GM12873 (cell line): ENCODE measurements around the gene TEFM.

Source experiments
- TF ChIP-seq, protein P1 (sequence below): IDR thresholded peaks from 2 replicates; pipeline ENCODE4 v1.5.1; 2012; ENCODE audit warnings: low read depth, mild to moderate bottlenecking, moderate library complexity, low read length, control low read depth; ENCODE audit not compliant: insufficient read depth; ENCODE audit errors: missing control alignments

Gene TEFM

GRCh38 chr17:30942308-30943079 is 36.5 kb upstream of the TEFM start:
- TF ChIP-seq, protein P1, sequence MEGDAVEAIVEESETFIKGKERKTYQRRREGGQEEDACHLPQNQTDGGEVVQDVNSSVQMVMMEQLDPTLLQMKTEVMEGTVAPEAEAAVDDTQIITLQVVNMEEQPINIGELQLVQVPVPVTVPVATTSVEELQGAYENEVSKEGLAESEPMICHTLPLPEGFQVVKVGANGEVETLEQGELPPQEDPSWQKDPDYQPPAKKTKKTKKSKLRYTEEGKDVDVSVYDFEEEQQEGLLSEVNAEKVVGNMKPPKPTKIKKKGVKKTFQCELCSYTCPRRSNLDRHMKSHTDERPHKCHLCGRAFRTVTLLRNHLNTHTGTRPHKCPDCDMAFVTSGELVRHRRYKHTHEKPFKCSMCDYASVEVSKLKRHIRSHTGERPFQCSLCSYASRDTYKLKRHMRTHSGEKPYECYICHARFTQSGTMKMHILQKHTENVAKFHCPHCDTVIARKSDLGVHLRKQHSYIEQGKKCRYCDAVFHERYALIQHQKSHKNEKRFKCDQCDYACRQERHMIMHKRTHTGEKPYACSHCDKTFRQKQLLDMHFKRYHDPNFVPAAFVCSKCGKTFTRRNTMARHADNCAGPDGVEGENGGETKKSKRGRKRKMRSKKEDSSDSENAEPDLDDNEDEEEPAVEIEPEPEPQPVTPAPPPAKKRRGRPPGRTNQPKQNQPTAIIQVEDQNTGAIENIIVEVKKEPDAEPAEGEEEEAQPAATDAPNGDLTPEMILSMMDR: no peak

DNA sequence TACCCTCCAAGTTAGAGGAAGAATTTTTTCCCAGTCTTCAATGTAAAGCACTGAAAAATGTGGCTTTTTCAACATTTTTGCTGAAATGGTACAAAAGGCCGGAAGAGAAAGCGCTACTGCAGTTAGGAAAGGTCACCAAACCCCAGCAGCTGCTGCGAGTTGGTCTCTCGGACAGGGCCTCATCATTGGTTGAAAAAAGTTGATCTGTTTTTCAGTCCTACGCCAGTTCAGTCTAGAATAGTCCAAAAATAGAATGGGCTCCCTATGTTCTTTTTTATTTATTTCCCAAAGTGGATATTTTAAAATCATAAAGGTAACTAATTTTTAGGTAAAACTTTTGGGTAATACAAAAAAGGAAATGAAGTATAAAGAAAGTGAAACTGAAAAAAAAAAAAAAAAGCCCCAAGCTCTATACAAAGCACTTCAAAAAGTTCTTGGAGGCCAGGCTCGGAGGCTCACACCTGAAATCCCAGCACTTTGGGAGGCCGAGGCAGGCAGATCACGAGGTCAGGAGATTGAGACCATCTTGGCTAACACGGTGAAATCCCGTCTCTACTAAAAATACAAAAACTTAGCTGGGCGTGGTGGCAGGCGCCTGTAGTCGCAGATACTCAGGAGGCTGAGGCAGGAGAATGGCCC is 33.1 kb upstream of the TEFM start:
- TF ChIP-seq, protein P1: no peak

DNA sequence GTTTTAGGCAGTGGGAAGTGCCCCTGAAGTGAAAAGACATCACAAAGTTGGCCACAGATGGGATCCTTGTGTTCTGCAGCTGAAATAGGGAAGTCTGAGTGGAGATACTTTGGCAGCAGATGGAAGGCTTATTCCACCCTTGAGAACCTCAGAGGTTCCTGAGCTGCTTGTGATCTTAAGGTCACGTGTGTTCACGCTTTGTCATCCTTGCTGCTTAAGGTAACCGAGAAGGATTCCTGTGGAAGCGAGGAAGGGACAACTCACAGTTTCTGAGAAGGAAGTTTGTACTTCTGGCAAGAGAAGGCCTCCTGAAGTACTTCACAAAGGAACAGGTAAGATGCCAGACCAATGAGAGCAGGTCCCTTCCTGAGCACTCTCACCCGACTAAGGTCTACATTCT is 27.9 kb upstream of the TEFM start:
- TF ChIP-seq, protein P1: no peak

GRCh38 chr17:30930495-30930894 is 24.5 kb upstream of the TEFM start:
- TF ChIP-seq, protein P1: no peak

- TF ChIP-seq, protein P1: no peak
Measured at GRCh38 chr17:30929081-30929633, 23.1 kb upstream of the TEFM start.

- TF ChIP-seq, protein P1: no peak
Measured at GRCh38 chr17:30928584-30928983, 22.5 kb upstream of the TEFM start.

- TF ChIP-seq, protein P1: no peak
Measured at GRCh38 chr17:30927756-30928155, 21.7 kb upstream of the TEFM start.
